VCaP (cell line): ENCODE measurements around the gene TMEM168.

Source experiments
- H3K27ac ChIP-seq: fragments of 450-650 bp; 2 replicates; pipeline ENCODE4 v1.5.1; 2017
- CTCF ChIP-seq: fragments of 450-650 bp; conservative IDR thresholded peaks from 2 replicates; pipeline ENCODE4 v1.5.1; 2017; ENCODE audit warnings: mild to moderate bottlenecking, moderate library complexity

The TMEM168 gene

GRCh38 chr7:112714917-112715316 is 75.3 kb downstream of the TMEM168 start:
- no peak for TF ChIP-seq CTCF
- H3K27ac ChIP-seq: no peak overlapping the region
